Effector memory CD8-positive, alpha-beta T cell (primary cell): ENCODE results near the gene HOXB2.

Experiments used
- ATAC-seq: fragments of 150-1000 bp; cut with Tn5 transposase; replicated peaks from 2 replicates; pipeline ENCODE4 v1.10.0; 2021; ENCODE audit warnings: mild to moderate bottlenecking, moderate library complexity
- DNase-seq, 3 experiments: peaks; one replicate each; pipeline ENCODE4 v3.0.0; 2021
- H3K27ac Mint-ChIP-seq, 2 donors: one replicate each; pipeline ENCODE4 v1.8.0; 2022; ENCODE audit warnings: mild to moderate bottlenecking in 2 of 2, mixed read lengths in 2 of 2, moderate library complexity in 2 of 2
- H3K27me3 Mint-ChIP-seq, 2 donors: one replicate each; pipeline ENCODE4 v1.8.0; 2022; ENCODE audit warnings: mixed read lengths in 2 of 2
- H3K36me3 Mint-ChIP-seq: one replicate; pipeline ENCODE4 v1.8.0; 2022; ENCODE audit warnings: mild to moderate bottlenecking, moderate library complexity, mixed read lengths; ENCODE audit not compliant: insufficient read depth
- H3K4me1 Mint-ChIP-seq, 2 donors: one replicate each; pipeline ENCODE4 v1.8.0; 2022; ENCODE audit warnings: low read depth in 2 of 2, mixed read lengths in 2 of 2
- H3K4me3 Mint-ChIP-seq, 2 donors: one replicate each; pipeline ENCODE4 v1.8.0; 2022; ENCODE audit warnings: mild to moderate bottlenecking in 2 of 2, mixed read lengths in 2 of 2, moderate library complexity in 2 of 2
- H3K9me3 Mint-ChIP-seq, 2 donors: one replicate each; pipeline ENCODE4 v1.8.0; 2022; ENCODE audit warnings: mixed read lengths in 2 of 2

The HOXB2 gene

DNA sequence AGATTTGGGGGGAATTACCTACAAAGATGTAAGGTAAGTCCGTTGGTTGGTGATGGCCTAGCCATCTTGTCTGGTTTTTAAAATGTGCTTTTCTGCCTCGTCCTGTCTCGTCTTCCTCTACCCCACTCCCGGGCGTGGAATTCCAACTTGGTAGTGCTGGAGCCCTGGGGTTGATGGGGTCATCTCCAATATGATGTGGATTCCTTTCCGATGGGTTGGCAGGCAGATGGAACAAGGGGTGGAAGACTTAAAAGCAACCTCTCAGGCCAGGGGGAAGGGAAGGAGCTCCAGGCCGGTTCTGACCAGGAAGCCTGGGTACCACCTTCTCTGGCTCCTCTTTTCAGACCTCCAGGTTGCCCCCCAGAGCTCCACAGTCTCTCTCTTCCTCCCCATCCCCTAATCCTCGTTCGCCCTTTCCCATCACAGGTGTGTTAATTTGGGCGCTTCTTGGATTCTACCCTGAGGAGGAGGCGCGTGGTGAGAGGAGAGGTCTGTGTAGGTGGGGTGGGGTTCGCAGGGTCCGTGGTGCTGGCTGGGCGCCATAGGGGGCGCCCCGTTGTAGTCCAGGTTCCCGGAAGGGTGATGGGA is 5.1 kb upstream of the HOXB2 start:
- no peak overlapping the region for H3K4me3 Mint-ChIP-seq
- H3K27ac Mint-ChIP-seq = no peak overlapping the region
- no peak for DNase-seq
- H3K4me1 Mint-ChIP-seq = no peaks in the 10 kb centered on the region
- H3K9me3 Mint-ChIP-seq = no peaks in the 10 kb centered on the region
- ATAC-seq = no peak
- H3K27me3 Mint-ChIP-seq = peaks cover 0 to 6% of the 10 kb centered on the region in 2 donors
- peaks cover 6% of the 10 kb centered on the region for H3K36me3 Mint-ChIP-seq

DNA sequence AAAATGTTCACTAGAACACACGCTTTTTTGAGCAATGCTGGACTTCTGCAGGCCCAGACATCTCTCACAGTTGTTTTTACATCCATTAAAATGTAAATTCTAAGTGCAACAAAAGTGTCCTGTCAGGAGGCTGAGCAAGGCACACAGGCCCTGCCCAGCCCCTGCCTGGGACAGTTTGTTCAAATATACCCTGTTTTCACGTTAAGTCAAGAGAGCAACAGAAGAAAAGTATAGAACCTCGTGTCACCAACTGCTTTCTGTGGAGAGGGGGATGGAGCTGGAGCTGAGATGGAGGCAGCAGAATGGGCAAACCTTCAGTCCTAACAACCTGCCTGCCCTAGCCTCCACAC is 4.3 kb upstream of the HOXB2 start:
- H3K27ac Mint-ChIP-seq = no peak overlapping the region
- peaks cover 5% of the 10 kb centered on the region for H3K36me3 Mint-ChIP-seq
- no peaks in the 10 kb centered on the region for H3K9me3 Mint-ChIP-seq
- peaks cover 0 to under 1% of the 10 kb centered on the region in 2 donors for H3K4me1 Mint-ChIP-seq
- ATAC-seq (no peak), DNase-seq (no peak)
- H3K4me3 Mint-ChIP-seq = no peak overlapping the region
- H3K27me3 Mint-ChIP-seq = peaks cover 2 to 7% of the 10 kb centered on the region in 2 donors

DNA sequence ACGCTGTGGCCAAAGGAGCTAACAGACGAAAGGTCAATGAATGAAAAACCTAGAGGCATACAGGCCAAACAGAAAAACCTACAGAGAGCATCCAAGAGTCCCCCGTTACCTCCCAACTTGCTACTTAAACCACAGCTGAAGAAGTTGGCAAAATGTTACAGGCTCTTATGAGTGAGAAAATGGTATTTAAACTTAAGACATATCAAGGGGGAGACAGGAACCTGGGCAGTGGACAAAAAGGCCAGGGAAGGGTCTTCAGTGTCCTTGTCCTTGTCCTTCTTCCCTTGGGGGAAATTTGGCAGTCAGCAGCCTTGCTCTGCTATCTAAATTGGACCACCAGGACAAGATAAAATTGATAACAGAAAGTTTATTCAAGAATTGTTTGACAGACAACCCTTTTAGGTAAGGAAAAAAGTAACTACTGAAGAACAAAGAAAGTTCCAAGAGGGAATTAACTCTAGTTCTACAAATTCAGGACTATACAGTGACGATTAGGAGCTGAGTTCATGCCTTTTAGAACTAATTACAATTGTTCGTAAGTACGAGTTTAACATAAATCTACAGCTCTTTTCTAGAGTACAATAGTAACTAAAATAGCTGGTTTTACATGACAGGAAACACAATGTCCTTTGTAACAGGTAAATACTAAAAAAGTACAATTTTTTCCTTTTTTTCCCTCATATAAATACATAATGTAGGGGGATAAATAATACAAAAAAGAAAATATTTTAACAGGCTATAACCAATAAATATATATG is 3.8 kb upstream of the HOXB2 start:
- Mint-ChIP-seq H3K9me3 (no peaks in the 10 kb centered on the region), H3K27ac (no peak overlapping the region), H3K27me3 (peaks cover 8 to 12% of the 10 kb centered on the region in 2 donors), H3K36me3 (peaks cover 2% of the 10 kb centered on the region), H3K4me3 (no peak overlapping the region), H3K4me1 (peaks cover 4% of the 10 kb centered on the region in 2 donors)
- ATAC-seq (no peak), DNase-seq (no peak)

DNA sequence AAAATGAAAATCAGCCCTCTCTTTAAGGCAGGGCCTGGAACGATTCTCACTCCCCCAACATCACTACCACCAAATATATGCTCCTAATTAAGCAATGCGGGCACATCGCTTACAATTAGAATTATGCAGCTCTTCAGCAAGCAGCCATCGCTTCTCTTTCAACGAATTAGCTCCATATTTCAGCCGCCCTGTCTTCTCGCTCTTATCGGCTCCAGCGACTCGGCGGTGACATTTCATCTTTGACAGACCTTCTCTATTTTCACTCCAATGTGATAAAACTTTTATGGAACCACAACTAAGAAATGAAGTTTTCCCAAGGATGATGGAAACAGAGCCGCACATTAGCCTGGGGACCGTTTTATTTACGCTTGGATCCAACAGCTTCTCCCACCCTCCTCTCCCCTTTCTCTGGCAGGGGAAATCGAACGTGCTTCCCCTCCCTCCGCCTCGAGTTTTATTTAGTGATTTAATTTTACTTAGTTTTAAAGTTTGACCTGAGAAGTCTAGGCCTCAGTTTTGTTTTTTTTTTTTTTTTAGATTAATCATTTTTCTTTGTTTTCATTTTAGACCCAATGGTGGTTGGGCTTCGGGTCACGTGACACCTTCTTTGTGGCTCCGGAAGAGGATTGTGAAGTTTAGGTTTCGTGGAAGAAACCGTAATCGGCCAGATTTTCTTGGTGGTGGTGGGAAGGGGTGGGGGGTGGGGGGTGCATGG is 3.1 kb upstream of the HOXB2 start:
- peaks cover 15 to 17% of the 10 kb centered on the region in 2 donors for H3K27me3 Mint-ChIP-seq
- H3K27ac Mint-ChIP-seq = no peak overlapping the region
- DNase-seq = no peak
- H3K4me3 Mint-ChIP-seq = no peak overlapping the region
- H3K36me3 Mint-ChIP-seq = peaks cover 2% of the 10 kb centered on the region
- H3K9me3 Mint-ChIP-seq = no peaks in the 10 kb centered on the region
- peaks cover 5 to 7% of the 10 kb centered on the region in 2 donors for H3K4me1 Mint-ChIP-seq
- no peak for ATAC-seq

DNA sequence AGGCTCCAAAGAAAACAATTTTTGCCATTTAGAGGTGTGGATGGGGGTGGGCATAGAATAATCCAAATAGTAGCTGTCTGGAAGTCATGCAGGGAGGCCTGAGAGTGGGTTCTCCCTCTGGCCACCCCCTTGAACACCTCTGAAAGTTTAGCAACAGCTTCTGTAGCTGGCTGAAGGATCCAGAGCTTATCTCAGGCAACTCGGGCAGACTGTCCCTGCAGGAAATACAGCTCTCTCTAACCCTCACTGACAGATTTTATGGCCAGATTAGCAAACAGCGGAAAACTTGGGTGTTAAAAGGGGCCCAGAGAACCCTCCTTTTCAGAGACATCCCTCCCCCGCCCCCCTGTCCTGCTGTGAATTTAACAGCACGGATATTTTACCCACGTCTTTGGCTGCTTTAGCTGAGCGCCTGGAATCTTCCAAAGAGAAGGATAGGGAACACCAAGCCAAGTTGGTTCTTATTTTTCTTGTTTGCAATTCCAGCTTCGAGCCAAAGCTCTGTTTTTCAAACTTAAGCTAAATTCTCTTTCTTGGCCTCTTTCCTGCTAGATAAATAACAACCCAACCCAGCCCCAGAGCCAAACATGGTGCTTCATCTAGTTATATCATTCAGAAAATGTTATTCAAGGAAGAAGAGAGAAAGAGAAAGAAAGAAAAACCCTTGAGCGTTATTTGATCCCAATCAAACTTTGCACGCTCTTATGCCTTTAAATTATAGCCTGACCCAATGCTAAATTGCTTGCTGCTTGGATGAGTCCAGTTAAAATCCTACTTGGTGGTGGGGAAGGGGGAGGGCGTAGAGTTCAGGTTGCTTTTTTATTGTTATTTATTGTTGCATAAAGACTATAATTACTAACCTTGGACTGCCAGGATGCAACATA is 2.3 kb upstream of the HOXB2 start:
- H3K9me3 Mint-ChIP-seq = no peaks in the 10 kb centered on the region
- no peak for ATAC-seq
- H3K4me1 Mint-ChIP-seq = peaks cover 12% of the 10 kb centered on the region in 2 donors
- H3K36me3 Mint-ChIP-seq = peaks cover 2% of the 10 kb centered on the region
- DNase-seq = no peak
- no peak overlapping the region for H3K27ac Mint-ChIP-seq
- no peak overlapping the region for H3K4me3 Mint-ChIP-seq
- peaks cover 23 to 25% of the 10 kb centered on the region in 2 donors for H3K27me3 Mint-ChIP-seq

DNA sequence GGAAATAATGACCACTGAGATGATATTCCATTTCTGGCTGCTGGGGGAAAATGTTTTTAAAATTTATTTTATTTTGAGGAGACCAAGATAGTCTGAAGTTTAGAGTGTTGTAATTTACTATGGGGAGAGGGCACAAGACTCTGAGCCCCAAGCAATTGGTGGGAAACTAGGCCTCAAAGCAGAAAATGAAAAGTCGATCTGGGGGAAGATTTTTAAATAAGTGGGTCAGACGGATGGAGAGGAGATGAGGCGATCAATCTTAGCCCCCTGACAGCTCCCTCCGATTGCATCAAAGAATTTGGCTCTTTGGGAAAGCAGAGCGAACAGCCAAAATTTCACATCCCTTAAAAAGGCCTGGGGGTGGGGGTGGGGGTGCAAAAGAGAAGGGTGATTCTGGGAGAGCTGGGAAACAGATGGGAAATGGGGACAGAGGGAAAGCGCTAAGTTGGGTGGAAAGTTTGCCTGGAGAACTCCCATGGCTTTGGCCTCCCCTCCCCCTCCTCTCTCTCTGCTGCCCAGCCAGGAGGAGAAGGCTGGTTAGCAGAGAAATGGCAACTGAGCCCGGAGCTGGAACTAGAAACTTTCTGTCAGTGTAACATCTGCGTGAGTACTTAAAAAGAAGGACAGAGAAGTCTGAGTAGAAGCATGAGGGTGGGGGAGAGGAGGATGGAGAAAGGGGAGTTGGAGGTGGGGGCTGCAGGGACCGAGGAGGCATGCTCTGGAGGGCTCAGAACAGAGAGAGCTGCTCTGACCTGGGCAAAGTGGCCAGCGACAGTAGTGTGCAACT is 1.4 kb upstream of the HOXB2 start:
- Mint-ChIP-seq H3K27ac (no peak overlapping the region), H3K27me3 (peaks cover 31 to 33% of the 10 kb centered on the region in 2 donors), H3K36me3 (peaks cover 6% of the 10 kb centered on the region), H3K4me3 (no peak overlapping the region), H3K4me1 (peaks cover 16 to 17% of the 10 kb centered on the region in 2 donors), H3K9me3 (no peaks in the 10 kb centered on the region)
- ATAC-seq (no peak), DNase-seq (no peak)

DNA sequence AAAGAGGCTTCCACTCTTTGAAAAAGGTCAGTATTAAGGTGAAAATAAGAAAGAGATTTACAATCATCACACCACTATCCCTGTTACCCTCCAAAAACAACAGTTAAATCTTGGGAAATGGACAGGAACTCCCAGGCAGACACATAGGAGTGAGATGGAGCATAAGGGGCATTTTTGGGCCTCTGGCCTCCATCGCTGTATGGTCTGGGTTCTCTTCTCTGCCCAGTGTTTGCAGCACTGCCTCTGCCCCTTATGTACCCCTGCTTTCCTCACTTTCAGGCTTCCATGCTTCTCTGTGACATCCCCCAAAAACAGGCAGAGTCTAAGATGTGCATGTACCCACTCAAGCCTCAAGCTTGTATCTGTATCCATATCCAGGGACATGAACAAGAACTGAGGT is 630 bp upstream of the HOXB2 start:
- DNase-seq (no peak), ATAC-seq (no peak)
- H3K4me1 Mint-ChIP-seq = peaks cover 20 to 21% of the 10 kb centered on the region in 2 donors
- H3K27me3 Mint-ChIP-seq = peaks cover 38 to 39% of the 10 kb centered on the region in 2 donors
- no peak overlapping the region for H3K27ac Mint-ChIP-seq
- no peaks in the 10 kb centered on the region for H3K9me3 Mint-ChIP-seq
- H3K4me3 Mint-ChIP-seq = peak overlapping the region; percentile 87 to 91
- peaks cover 9% of the 10 kb centered on the region for H3K36me3 Mint-ChIP-seq

DNA sequence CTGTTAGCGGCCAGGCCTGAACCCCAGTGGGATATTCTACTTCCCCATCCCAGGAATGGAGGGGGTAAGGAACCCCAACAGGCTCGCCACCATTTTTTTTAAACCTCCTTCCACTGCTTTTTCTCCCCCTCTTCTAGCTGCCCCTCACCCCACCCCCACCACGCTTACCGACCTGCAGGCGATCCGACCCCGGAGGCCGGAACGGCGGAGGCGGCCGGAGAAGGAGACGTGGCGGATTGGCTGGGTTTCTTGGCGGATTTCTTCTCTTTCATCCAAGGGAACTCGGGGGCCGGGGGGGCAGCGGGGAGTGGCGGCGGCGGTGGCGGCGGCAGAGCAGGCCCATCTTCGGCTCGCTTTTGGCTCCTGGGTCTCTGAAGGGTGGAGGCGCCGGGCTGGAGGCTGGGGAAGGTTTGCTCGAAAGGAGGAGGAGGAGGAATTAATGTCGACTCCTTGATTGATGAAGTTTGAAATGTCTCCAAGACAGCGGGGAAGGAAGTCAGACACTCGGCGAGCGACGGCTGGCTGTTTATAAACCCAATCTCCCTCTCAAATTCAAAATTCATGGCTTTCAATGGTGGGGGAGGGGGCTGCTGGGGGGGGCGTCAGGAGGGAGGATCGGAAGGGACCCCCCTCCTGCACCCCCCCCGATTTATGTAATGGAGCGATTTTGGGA is 424 bp downstream of the HOXB2 start:
- Mint-ChIP-seq H3K4me1 (peaks cover 20 to 21% of the 10 kb centered on the region in 2 donors), H3K4me3 (peak overlapping the region; percentile 87 to 91), H3K27ac (peak overlapping the region; percentile 85 to 92), H3K36me3 (peaks cover 9% of the 10 kb centered on the region), H3K27me3 (peaks cover 38 to 39% of the 10 kb centered on the region in 2 donors), H3K9me3 (no peaks in the 10 kb centered on the region)
- ATAC-seq (no peak), DNase-seq (peak in 1 of 3 experiments; percentile 12)

DNA sequence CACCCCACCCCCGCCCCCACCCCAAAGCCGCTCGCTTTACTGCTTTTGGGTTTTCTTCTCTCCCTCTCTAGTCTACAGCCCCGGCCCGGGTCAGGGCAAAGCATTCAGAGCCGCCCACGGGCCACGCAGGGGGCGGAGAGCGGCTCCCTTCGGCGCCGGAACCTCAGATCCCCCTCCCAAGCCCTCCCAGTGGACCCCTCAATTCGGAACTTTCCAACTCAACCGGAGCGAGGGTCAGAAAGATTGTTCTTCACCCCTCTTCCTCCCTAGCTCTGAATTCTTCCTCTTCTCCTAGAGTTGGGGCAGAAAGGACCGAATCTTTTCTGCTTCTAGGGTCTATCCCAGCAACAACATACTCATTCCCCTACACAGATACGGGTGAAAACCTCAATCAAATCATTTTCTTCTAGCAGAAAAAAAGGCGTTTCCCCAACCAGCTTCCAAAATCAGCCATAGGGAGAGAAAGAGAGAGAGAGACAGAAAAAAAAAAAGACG is 1.0 kb downstream of the HOXB2 start:
- peak in 1 of 3 experiments; percentile 14 for DNase-seq
- Mint-ChIP-seq H3K27ac (peak overlapping the region; percentile 85 to 92), H3K9me3 (no peaks in the 10 kb centered on the region), H3K4me1 (peaks cover 20 to 21% of the 10 kb centered on the region in 2 donors), H3K36me3 (peaks cover 9% of the 10 kb centered on the region), H3K27me3 (peaks cover 38 to 39% of the 10 kb centered on the region in 2 donors), H3K4me3 (peak overlapping the region; percentile 87 to 91)
- peak; percentile 47 for ATAC-seq

DNA sequence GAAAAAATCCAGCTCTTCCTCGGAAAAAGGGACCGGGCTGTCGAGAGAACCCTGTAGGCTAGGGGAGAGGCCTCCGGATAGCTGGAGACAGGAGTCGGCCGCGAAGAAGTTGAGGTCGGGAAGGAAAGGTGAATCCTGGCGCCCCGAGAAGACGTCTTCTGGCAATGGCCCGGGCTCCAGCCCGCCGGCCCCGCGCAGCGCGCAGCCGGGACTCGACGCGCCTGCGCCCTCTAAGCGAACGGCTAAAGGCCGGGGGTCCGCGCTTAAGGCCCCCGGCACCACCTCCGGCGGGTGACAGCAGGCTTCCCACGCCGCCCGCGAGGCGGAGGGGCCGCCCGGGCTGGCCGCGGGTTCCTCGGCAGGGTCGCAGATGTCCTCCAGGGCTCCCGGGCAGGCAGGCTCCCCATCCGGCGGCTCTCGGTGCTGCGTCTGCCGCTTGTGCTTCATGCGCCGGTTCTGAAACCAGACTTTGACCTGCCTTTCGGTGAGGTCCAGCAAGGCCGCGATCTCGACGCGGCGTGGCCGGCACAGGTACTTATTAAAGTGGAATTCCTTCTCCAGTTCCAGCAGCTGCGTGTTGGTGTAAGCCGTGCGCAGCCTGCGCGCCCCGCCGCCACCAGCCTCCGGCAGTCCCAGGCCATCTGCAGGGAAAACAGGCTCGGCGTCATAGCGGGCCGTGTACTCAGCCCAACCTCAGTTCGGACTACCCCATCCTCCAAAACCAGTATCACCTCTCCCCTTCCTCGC is 1.6 kb downstream of the HOXB2 start:
- DNase-seq = peak; percentile 41 to 53 (median 43)
- H3K27me3 Mint-ChIP-seq = peaks cover 38 to 39% of the 10 kb centered on the region in 2 donors
- H3K4me3 Mint-ChIP-seq = peak overlapping the region; percentile 91
- H3K36me3 Mint-ChIP-seq = peaks cover 9% of the 10 kb centered on the region
- no peaks in the 10 kb centered on the region for H3K9me3 Mint-ChIP-seq
- ATAC-seq = peak; percentile 71
- peak overlapping the region; percentile 92 to 99 for H3K27ac Mint-ChIP-seq
- H3K4me1 Mint-ChIP-seq = peaks cover 20 to 21% of the 10 kb centered on the region in 2 donors

DNA sequence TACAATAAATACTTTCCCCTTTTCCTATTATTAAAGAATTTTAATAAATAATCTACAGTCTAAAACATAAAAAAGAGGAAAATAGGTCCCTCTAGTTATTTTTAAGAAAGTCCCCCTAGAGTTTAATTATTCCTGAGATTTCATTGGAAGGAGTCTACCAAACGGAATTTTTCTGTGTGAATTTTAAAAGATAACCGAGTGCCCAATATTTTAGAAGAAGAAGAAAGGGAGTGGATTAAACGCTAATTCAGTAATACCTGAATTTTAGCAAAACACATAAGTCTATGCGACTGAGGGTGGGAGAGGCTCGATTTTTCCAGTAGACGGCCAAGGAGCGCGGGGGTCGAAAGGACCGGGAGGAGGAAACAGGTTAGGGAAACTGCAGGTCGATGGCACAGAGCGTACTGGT is 2.2 kb downstream of the HOXB2 start:
- Mint-ChIP-seq H3K27ac (peak overlapping the region; percentile 92 to 99), H3K36me3 (peaks cover 9% of the 10 kb centered on the region), H3K4me3 (peak overlapping the region; percentile 91), H3K9me3 (no peaks in the 10 kb centered on the region), H3K4me1 (peaks cover 20 to 21% of the 10 kb centered on the region in 2 donors), H3K27me3 (peaks cover 38 to 39% of the 10 kb centered on the region in 2 donors)
- no peak for DNase-seq
- no peak for ATAC-seq
